HG03354 (cell line): ENCODE results near the gene EMX2.

ENCODE experiments used
- ATAC-seq: cut with Tn5 transposase; IDR thresholded peaks from one replicate; pipeline ENCODE4 v1.9.1; 2021; ENCODE audit warnings: mild to moderate bottlenecking; ENCODE audit not compliant: unreplicated experiment, poor library complexity, severe bottlenecking

EMX2 gene

DNA sequence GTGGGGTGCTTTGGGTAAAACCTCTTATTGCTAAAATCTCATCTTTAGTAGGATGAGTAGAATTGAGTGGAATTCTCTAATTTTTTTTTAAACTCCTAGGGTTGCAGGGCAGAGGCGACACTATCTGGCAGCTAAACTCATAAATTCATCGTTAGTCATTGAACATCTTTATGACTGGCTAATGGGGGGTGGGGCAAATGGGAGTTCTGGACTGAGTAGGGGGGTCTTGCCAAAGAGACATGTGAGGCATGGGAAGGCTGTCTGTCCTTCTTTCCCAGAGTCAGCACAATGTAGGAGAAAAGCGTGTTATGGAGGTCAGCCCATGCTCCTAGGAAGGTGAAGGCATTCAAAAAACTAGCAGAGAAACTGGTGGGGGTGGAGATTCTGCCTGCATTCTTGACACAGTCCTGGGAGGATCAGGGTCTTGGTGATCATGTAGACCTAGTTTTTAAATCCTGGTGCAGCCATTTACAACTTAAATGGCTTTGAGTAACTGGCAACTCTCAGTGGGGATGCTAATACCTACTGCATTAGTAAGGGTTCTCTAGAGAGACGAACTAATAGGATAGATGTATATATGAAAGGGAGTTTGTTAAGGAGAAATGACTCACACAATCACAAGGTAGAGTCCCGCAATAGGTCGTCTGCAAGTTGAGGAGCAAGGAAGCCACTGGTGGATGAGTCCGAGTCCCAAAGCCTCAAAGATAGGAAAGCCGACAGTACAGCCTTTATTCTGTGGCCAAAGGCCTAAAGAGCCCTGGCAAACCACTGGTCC, 47.7 kb downstream of the EMX2 start:
- ATAC-seq = no peak

DNA sequence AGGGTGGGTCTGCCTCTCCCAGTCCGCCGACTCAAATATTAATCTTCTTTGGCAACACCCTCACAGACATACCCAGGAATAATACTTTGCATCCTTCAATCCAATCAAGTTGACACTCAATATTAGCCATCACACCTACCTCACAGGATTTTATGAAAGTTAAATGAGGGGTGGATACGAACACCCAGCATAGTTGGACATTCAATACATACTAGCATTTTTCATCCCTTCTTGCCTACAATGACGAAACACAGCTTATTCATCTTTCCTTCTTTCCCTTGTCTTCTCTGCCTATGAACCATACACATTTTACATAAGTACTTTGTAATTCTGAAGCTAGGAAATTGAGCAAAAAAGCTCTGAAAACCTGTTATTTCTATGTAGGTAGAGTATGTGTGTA, 48.5 kb downstream of the EMX2 start:
- no peak for ATAC-seq

DNA sequence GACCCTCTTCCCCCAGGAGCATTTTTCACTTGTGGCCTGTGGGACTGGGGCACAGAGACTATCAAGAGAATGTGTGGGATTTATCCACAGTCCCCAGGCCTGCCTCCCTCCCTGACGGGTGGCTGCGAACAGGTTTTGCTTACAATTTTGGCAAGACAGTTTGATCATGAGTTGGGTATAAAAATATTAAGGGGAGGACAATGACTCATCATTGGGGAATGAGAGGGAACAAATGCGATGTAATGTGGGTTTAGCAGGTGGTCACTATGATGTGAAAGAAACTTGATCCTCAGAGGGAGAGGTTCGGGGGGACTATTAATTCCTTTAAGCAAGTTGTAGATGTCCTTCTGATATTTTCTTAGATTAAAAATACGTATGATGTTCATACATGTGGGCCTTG, 52.2 kb downstream of the EMX2 start:
- no peak for ATAC-seq

DNA sequence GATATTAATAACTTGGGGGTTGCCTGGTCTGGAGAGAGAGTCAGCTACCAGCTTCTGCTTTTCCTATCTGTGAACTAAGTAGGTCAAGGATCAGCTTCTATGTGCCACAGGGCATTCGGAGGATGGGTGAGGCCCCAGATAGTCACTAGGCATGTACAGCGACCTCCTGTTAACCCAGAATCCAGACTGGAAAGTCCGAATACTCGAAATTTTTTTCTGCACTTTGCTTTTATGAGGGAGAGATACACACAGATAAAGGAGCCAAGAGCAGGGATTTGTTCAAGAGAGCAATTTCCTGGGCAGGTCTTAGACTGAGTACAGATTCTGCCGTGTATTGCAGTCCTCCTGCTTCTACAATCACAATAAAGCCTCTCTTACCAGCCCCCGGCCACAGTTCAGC, 54.2 kb downstream of the EMX2 start:
- ATAC-seq = no peak

DNA sequence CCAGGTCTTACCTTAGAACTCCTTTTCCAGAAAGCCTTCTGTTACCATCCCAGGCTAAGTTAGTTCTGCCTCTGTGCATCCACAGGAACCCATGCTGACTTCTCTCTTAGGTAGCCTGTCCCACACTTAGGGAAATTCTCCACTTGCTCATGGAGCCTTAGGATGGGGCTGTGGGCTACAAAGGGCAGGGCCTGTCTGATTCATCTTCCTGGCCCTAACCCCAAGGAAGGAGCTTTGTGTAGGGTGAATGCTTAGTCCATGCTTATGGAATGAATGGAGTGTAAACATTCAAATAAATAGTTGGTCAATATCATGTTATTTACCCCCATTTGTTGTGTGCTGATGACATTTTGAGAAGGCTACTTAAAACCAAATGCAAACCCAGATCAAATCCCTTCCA, 54.7 kb downstream of the EMX2 start:
- no peak for ATAC-seq
